HepG2 (cell line): Measurements from ENCODE around the gene KLHL17. TPM values are rescaled to one million over a fixed set of nuclear protein-coding genes. Genes with fewer than 3 reads are reported as not detected.

Experiments used
- ATAC-seq: fragments of 200-7000 bp; cut with Tn5 transposase; 3 replicates; pipeline ENCODE4 v1.9.1; 2020; ENCODE audit warnings: mild to moderate bottlenecking, moderate library complexity
- BruUV-seq: library from RNA; stranded (reverse); fragments of 400-500 nt; replicated peaks from 2 replicates; lab custom pipeline; 2021; lab: Mats Ljungman, UMichigan
- CTCF ChIA-PET: fragments of 300-600 bp; formaldehyde crosslinking; extraction: SDS; loops from one replicate; lab custom pipeline; 2021; ENCODE audit warnings: low total read pairs, inconsistent platforms, low intra/inter-chr PET ratio; lab: Yijun Ruan, JAX
- POLR2A ChIA-PET: fragments of 350-600 bp; sonication (Branson Sonifier 250); formaldehyde crosslinking; loops from one replicate; lab custom pipeline; 2020; ENCODE audit warnings: antibody characterized with exemption, inconsistent platforms; lab: Yijun Ruan, JAX
- DNase-seq: peaks from one replicate; pipeline ENCODE4 v3.0.0-alpha.2; 2015; ENCODE audit warnings: low spot score
- FAIRE-seq: peaks from 3 replicates; lab custom pipeline; 2011; peaks lifted over from hg19 to GRCh38; lab: Jason Lieb, UNC
- H2AFZ ChIP-seq: one replicate; pipeline ENCODE4 v1.6.1; 2011; ENCODE audit warnings: low read length, inconsistent platforms
- H3K27ac ChIP-seq: fragments of 300-600 bp; 3 replicates; pipeline ENCODE4 v1.8.0; 2011; ENCODE audit warnings: mixed run types, mild to moderate bottlenecking, mixed read lengths, low read length, inconsistent platforms; ENCODE audit not compliant: insufficient read depth; ENCODE audit errors: extremely low read length
- H3K27me3 ChIP-seq, 2 experiments: fragments of 200-600 bp in 1 of 2; 2 replicates in 1 of 2; 3 replicates in 1 of 2; pipeline versions ENCODE4 v1.6.0 to v1.8.0; 2011; ENCODE audit warnings: low read length in 2 of 2, mild to moderate bottlenecking in 2 of 2, moderate library complexity in 2 of 2, inconsistent platforms in 1 of 2; ENCODE audit not compliant: insufficient read depth in 2 of 2, control insufficient read depth in 1 of 2
- H3K36me3 ChIP-seq, 2 experiments: fragments of 200-600 bp in 1 of 2; replicated peaks in 1 of 2; 2 replicates in 1 of 2; 3 replicates in 1 of 2; pipeline versions ENCODE4 v1.5.1 to v1.8.0; 2011; ENCODE audit warnings: low read length in 2 of 2, inconsistent platforms in 1 of 2; ENCODE audit not compliant: insufficient read depth in 2 of 2, control insufficient read depth in 1 of 2
- H3K4me1 ChIP-seq: 2 replicates; pipeline ENCODE4 v1.5.1; 2012; ENCODE audit warnings: low read length, inconsistent platforms; ENCODE audit not compliant: insufficient read depth
- H3K4me2 ChIP-seq: 2 replicates; pipeline ENCODE4 v1.6.0; 2011; ENCODE audit warnings: low read depth, low read length, inconsistent platforms
- H3K4me3 ChIP-seq, 3 experiments: fragments of 200-600 bp in 1 of 3; sonication (generic), shearing (Covaris generic) in 1 of 3; replicated peaks in 1 of 3; 2 replicates each; pipeline ENCODE4 v1.5.1; 2011 to 2016; ENCODE audit warnings: low read length in 3 of 3, inconsistent platforms in 2 of 3, low read depth in 2 of 3, mild to moderate bottlenecking in 2 of 3, control low read depth in 1 of 3, mixed read lengths in 1 of 3; ENCODE audit not compliant: insufficient read depth in 1 of 3
- H3K79me2 ChIP-seq: one replicate; pipeline ENCODE4 v1.6.1; 2011; ENCODE audit warnings: low read length, inconsistent platforms; ENCODE audit not compliant: insufficient read depth
- H3K9ac ChIP-seq: 2 replicates; pipeline ENCODE4 v1.6.0; 2011; ENCODE audit warnings: mild to moderate bottlenecking, low read depth, low read length, inconsistent platforms; ENCODE audit not compliant: insufficient read depth
- H3K9me3 ChIP-seq: 2 replicates; pipeline ENCODE4 v1.5.1; 2012; ENCODE audit warnings: mild to moderate bottlenecking, low read length
- H4K20me1 ChIP-seq: 2 replicates; pipeline ENCODE4 v1.6.0; 2011; ENCODE audit warnings: inconsistent platforms, mild to moderate bottlenecking, low read length, moderate library complexity; ENCODE audit not compliant: insufficient read depth
- AFF4 ChIP-seq: sonication (generic); formaldehyde crosslinking; IDR thresholded peaks from 2 replicates; pipeline ENCODE4 v1.4.0; 2020; ENCODE audit warnings: missing genetic modification reagents
- AKAP8 ChIP-seq: sonication (generic); formaldehyde crosslinking; IDR thresholded peaks from 2 replicates; pipeline ENCODE4 v1.5.1; 2020; ENCODE audit warnings: mild to moderate bottlenecking, missing genetic modification reagents
- ETV6 ChIP-seq: sonication (generic); formaldehyde crosslinking; conservative IDR thresholded peaks from 2 replicates; pipeline ENCODE4 v1.4.0; 2020; ENCODE audit warnings: missing genetic modification reagents
- FOXO4 ChIP-seq: sonication (generic); formaldehyde crosslinking; conservative IDR thresholded peaks from 2 replicates; pipeline ENCODE4 v1.8.1; 2023; ENCODE audit warnings: missing genetic modification reagents
- MYNN ChIP-seq: sonication (generic); formaldehyde crosslinking; IDR thresholded peaks from 2 replicates; pipeline ENCODE4 v1.4.0; 2020; ENCODE audit warnings: mild to moderate bottlenecking, low read depth, missing genetic modification reagents
- NBN ChIP-seq: fragments of 450-650 bp; conservative IDR thresholded peaks from 2 replicates; pipeline ENCODE4 v1.6.1; 2017
- PCBP1 ChIP-seq: fragments of 200-400 bp; formaldehyde crosslinking; IDR thresholded peaks from 2 replicates; pipeline ENCODE4 v1.6.1; 2017; ENCODE audit warnings: mild to moderate bottlenecking, low read depth, low read length, borderline replicate concordance
- PITX1 ChIP-seq: sonication (generic); formaldehyde crosslinking; IDR thresholded peaks from 2 replicates; pipeline ENCODE4 v1.5.1; 2020; ENCODE audit warnings: mild to moderate bottlenecking, missing genetic modification reagents
- POLR2AphosphoS2 ChIP-seq: IDR thresholded peaks from 2 replicates; pipeline ENCODE4 v1.6.1; 2011; ENCODE audit warnings: low read depth, low read length, improper control_type of control experiment
- POLR2G ChIP-seq: fragments of 200-400 bp; formaldehyde crosslinking; IDR thresholded peaks from 2 replicates; pipeline ENCODE4 v1.6.1; 2018; ENCODE audit warnings: mild to moderate bottlenecking, low read depth, low read length, moderate library complexity
- SMYD3 ChIP-seq: sonication (generic); formaldehyde crosslinking; IDR thresholded peaks from 2 replicates; pipeline ENCODE4 v1.8.1; 2023; ENCODE audit warnings: mild to moderate bottlenecking, missing genetic modification reagents
- ZBTB2 ChIP-seq: sonication (generic); formaldehyde crosslinking; IDR thresholded peaks from 2 replicates; pipeline ENCODE4 v1.8.0; 2022; ENCODE audit warnings: low read depth, missing genetic modification reagents
- ZNF232 ChIP-seq: sonication (generic); formaldehyde crosslinking; IDR thresholded peaks from 2 replicates; pipeline ENCODE4 v1.4.0; 2020; ENCODE audit warnings: missing genetic modification reagents, borderline replicate concordance
- ZNF282 ChIP-seq: fragments of 450-650 bp; IDR thresholded peaks from 2 replicates; pipeline ENCODE4 v1.6.1; 2018; ENCODE audit not compliant: partially characterized antibody
- ZNF451 ChIP-seq: sonication (generic); formaldehyde crosslinking; IDR thresholded peaks from 2 replicates; pipeline ENCODE4 v1.5.0; 2020; ENCODE audit warnings: mild to moderate bottlenecking, missing genetic modification reagents
- ZNF589 ChIP-seq: sonication (generic); formaldehyde crosslinking; conservative IDR thresholded peaks from 2 replicates; pipeline ENCODE4 v1.8.0; 2022; ENCODE audit warnings: mild to moderate bottlenecking, moderate library complexity, missing genetic modification reagents
- ZNF83 ChIP-seq: sonication (generic); formaldehyde crosslinking; IDR thresholded peaks from 2 replicates; pipeline ENCODE4 v1.4.0; 2020; ENCODE audit warnings: missing genetic modification reagents, mild to moderate bottlenecking, borderline replicate concordance
- ZSCAN22 ChIP-seq: sonication (generic); formaldehyde crosslinking; IDR thresholded peaks from 2 replicates; pipeline ENCODE4 v1.4.0; 2020; ENCODE audit warnings: mild to moderate bottlenecking, missing genetic modification reagents
- ZSCAN30 ChIP-seq: sonication (generic); formaldehyde crosslinking; IDR thresholded peaks from 2 replicates; pipeline ENCODE4 v1.5.0; 2020; ENCODE audit warnings: mild to moderate bottlenecking, missing genetic modification reagents
- WGBS: methylation state at CpG from one replicate; pipeline ENCODE4 v1.1.6; 2017; ENCODE audit warnings: low lambda C conversion rate; 5-methylcytosine and 5-hydroxymethylcytosine counted together
- in situ Hi-C: cut with HindIII; loops from 2 replicates; pipeline ENCODE4 v1.10.0; 2017; ENCODE audit warnings: low pct_unique_long_range_greater_than_20kb; ENCODE audit not compliant: extremely low pct_ligation_motif_present
- intact Hi-C: fragments of 100-400 bp; cut with micrococcal nuclease; formaldehyde crosslinking; loops from one replicate; pipeline ENCODE4 v1.10.0; 2022; ENCODE audit not compliant: unreplicated experiment
- polyA plus RNA-seq, 8 experiments: library from polyadenylated mRNA; depleted of rRNA in 3 of 8; stranded (reverse) in 7 of 8; unstranded in 1 of 8; fragments of >200 nt; fragmentation: Illumina TruSeq in 4 of 8; extraction: Trizol in 4 of 8; gene quantifications; 2 replicates each; pipeline versions ENCODE4 v1.2.1 to v1.2.3, GENCODE V29; 2011 to 2016; ENCODE audit warnings: low read depth in 4 of 8, missing spikeins in 1 of 8, mixed read lengths in 1 of 8; ENCODE audit not compliant: insufficient read depth in 1 of 8
- total RNA-seq, 5 experiments: library from RNA; depleted of rRNA; stranded (reverse); fragments of >200 nt; fragmentation: Illumina TruSeq; extraction: Trizol; gene quantifications; 2 replicates each; pipeline ENCODE4 v1.2.3, GENCODE V29; 2016; ENCODE audit warnings: low read depth in 1 of 5

KLHL17 gene
- total and polyA plus RNA-seq, 2 of the 13 experiments (the other 11 are each of a cell fraction or from before 2014, with no cell fraction given), result 9.3 to 24.7 TPM

GRCh38 chr1:1004420-1004779 is 44.0 kb downstream of the KLHL17 start:
- FAIRE-seq (no peak), DNase-seq (no peak), ATAC-seq (no peak)
- peak overlapping the region; percentile 87 for H3K4me2 ChIP-seq
- peak overlapping the region; percentile 88 for H3K27ac ChIP-seq
- no peaks in the 10 kb centered on the region for H4K20me1 ChIP-seq
- no peaks in the 10 kb centered on the region for H3K9me3 ChIP-seq
- H3K79me2 ChIP-seq, result peaks cover 14% of the 10 kb centered on the region
- no peaks in the 10 kb centered on the region for H3K36me3 ChIP-seq
- intact Hi-C loops (loop anchor here (10.0 kb wide), 1 partner anchor 230 kb away; the partner anchor contains the start of genes B3GALT6 and SDF4), in situ Hi-C loops (no loop called here)
- H3K4me1 ChIP-seq, result peaks cover 54% of the 10 kb centered on the region
- CTCF ChIA-PET, result no interaction called here
- H3K9ac ChIP-seq, result peak overlapping the region; percentile 77
- no TSS peak for BruUV-seq
- WGBS, result 73% methylated on average over 6 of the region's 7 CpGs
- H2AFZ ChIP-seq, result no peak overlapping the region
- no peaks in the 10 kb centered on the region for H3K27me3 ChIP-seq
- H3K4me3 ChIP-seq, result peak overlapping the region in 2 of 3 experiments; percentile 70 to 77; a peak in 4 of 6 replicates
- POLR2A ChIA-PET, result interaction anchor here (1.0 to 4.1 kb wide), 5 partner anchors 9 to 60 kb away, joined by 3 to 61 read pairs (median 7); partner anchors contain the start of genes AGRN and ISG15
- 0 out of 2 replicates have a peak, but pooled peaks have one; percentile 5 for TF ChIP-seq ZNF589 (CRISPR knock-in tag)
- no peak for TF ChIP-seq FOXO4 (CRISPR knock-in tag)
- no peak for TF ChIP-seq ZSCAN22 (CRISPR knock-in tag)
- no peak for TF ChIP-seq ETV6
- TF ChIP-seq ZNF282, result no peak
- no peak for TF ChIP-seq ZSCAN30 (CRISPR knock-in tag)
- TF ChIP-seq AFF4, result no peak
- no peak for TF ChIP-seq MYNN (CRISPR knock-in tag)
- no peak for TF ChIP-seq ZNF83 (CRISPR knock-in tag)
- TF ChIP-seq SMYD3 (CRISPR knock-in tag), result no peak
- TF ChIP-seq PITX1 (CRISPR knock-in tag), result 0 out of 2 replicates have a peak, but pooled peaks have one; percentile 1
- TF ChIP-seq ZBTB2 (CRISPR knock-in tag), result no peak
- TF ChIP-seq NBN, result no peak
- no peak for TF ChIP-seq ZNF232 (CRISPR knock-in tag)
- TF ChIP-seq POLR2G, result 0 out of 2 replicates have a peak, but pooled peaks have one; percentile 11
- peak; percentile 65; the same call in 1 of the 2 replicates for TF ChIP-seq AKAP8 (CRISPR knock-in tag)
- no peak for TF ChIP-seq POLR2AphosphoS2
- no peak for TF ChIP-seq ZNF451 (CRISPR knock-in tag)
- TF ChIP-seq PCBP1, result no peak
